ENCODE results near the gene PLCG2.

The PLCG2 gene

DNA sequence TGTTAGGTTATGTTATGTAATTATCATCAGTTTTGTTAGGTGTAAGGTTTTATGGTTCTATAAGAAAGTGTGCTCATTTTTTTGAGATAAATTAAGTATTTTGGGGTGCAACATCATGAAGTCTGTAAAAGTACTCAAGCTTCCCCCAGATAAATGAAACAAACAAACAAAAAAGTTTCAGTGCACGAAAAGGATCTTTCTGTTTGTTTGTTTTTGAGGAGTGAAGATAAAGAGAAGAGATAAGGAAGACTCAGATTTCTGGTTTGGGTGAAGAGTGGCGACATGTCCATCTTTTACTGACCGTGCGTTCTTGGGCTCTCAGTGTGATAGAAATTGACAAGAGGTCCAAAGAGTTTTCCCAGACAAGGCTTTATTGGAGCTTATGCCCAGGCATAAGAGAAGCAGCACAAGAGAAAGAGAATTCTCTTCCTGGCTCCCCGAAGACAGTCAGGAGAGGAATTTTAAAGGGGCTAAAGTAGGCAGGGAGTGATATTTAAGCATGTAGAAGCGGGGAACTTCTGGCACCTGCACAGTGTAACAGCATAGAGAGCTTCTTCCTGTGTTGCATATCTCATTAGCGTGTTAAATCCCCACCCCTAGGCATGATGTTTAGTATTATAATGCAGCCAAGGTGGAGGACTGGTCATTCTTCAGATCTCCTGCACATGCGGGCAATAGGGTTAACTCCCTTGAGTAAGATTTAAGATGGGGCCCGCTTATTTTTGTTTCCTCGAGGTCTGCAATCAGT, 71.3 kb downstream of the PLCG2 start:
- H3K36me3 Mint-ChIP-seq (ENCODE audit: low read depth), result no peaks in the 10 kb centered on the region
- no peak overlapping the region for H3K27ac Mint-ChIP-seq
- H3K9me3 Mint-ChIP-seq, result no peaks in the 10 kb centered on the region
- H3K27me3 Mint-ChIP-seq (ENCODE audit: low read depth), result peaks cover 11% of the 10 kb centered on the region
- H3K4me3 Mint-ChIP-seq, result no peak overlapping the region
- peaks cover 2% of the 10 kb centered on the region for H3K4me1 Mint-ChIP-seq (ENCODE audit: low read depth)

DNA sequence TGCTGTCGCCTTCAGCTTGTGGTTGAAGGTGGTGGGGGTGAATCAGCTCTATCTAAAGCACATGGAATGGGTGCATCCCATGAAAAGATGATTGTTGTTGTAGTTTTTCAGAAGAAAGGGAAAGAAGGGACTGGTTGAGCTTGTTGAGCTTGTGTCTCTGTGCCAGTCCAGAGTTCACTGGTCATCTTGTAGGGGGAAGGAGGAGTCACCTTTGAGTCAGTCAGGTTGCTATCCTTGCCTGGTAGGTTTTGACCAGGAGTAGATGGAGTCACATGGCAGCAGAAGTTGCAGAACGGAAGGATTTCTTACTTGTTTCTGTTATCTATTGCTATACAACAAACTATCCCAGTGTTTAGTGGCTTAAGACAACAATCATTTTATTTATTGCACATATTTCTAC, 73.3 kb downstream of the PLCG2 start:
- H3K9me3 Mint-ChIP-seq, result no peaks in the 10 kb centered on the region
- H3K27me3 Mint-ChIP-seq (ENCODE audit: low read depth), result peaks cover 11% of the 10 kb centered on the region
- no peak overlapping the region for H3K4me3 Mint-ChIP-seq
- no peaks in the 10 kb centered on the region for H3K36me3 Mint-ChIP-seq (ENCODE audit: low read depth)
- H3K27ac Mint-ChIP-seq, result no peak overlapping the region
- H3K4me1 Mint-ChIP-seq (ENCODE audit: low read depth), result peaks cover 2% of the 10 kb centered on the region

DNA sequence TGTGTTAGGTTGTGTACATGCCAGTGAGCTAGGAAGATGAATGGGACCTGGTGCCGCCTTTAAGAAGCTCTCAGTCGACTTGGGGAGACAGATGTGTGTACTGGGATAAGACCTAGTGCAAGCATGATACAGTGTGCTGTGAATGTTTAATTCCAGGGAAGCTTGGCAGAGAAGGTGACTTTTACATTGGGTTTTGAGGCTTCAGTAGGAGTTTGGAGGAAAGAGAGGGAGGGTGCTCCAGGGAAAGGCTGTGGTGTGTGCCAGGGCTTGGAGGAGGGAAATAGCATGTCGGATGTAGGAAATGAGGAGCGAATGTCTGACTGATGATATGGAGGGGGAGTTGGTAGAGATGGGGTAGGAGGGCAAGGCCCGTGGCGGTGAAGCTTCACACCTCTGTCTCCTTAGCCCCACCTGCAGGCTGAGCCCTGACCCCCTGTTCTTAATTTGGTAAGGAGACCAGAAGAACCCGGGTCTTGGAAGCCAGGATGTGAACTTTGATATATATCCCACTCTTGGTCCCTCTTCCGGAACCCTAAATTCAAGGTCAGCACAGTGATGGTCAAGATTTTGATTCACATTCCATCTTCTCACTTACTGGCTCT, 76.6 kb downstream of the PLCG2 start:
- Mint-ChIP-seq H3K27ac (no peak overlapping the region), H3K9me3 (no peaks in the 10 kb centered on the region), H3K4me3 (no peak overlapping the region), H3K27me3 (ENCODE audit: low read depth) (no peaks in the 10 kb centered on the region), H3K4me1 (ENCODE audit: low read depth) (peaks cover 2% of the 10 kb centered on the region), H3K36me3 (ENCODE audit: low read depth) (no peaks in the 10 kb centered on the region)

DNA sequence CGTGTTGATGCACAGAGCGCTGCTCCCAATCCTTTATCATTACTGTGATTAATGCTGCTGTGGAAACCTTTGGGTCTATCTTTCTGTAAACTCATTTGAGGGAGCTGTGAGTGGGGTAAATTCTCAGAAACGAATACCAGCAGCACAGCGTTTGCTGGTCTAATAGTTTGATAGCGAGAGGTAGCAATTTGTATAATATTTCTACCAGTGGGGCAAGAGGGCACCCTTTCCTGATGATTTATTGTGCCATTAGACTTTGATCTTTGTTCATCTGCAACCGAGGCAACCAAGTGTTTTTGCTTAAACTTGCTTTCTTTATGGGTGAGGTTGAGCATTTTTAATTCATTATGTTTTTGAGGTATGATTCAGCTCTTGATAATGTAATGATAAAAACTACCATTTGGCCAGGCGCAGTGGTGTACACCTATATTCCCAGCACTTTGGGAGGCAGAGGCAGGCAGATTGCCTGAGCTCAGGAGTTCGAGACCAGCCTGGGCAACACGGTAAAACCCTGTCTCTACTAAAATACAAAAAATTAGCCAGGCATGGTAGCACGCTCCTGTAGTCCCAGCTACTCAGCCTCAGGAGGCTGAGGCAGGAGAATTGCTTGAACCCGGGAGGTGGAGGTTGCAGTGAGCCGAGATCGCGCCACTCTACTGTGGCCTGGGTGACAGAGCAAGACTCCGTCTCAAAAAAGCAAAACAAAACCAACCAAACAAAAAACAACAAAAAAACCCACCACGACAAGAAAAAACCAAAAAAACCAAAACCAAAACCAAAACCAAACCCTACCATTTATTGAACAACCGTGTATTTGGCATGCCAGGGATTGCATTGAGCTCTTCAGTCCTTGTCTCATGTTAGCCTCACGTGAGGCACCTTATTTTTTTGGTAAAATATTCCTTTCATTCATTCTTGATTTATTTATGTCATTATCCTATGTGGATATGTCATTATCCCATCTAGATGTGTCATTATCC, 81.5 kb downstream of the PLCG2 start:
- Mint-ChIP-seq H3K36me3 (ENCODE audit: low read depth) (no peaks in the 10 kb centered on the region), H3K4me3 (no peak overlapping the region), H3K27ac (no peak overlapping the region), H3K4me1 (ENCODE audit: low read depth) (peaks cover 5% of the 10 kb centered on the region), H3K9me3 (no peaks in the 10 kb centered on the region), H3K27me3 (ENCODE audit: low read depth) (no peaks in the 10 kb centered on the region)

DNA sequence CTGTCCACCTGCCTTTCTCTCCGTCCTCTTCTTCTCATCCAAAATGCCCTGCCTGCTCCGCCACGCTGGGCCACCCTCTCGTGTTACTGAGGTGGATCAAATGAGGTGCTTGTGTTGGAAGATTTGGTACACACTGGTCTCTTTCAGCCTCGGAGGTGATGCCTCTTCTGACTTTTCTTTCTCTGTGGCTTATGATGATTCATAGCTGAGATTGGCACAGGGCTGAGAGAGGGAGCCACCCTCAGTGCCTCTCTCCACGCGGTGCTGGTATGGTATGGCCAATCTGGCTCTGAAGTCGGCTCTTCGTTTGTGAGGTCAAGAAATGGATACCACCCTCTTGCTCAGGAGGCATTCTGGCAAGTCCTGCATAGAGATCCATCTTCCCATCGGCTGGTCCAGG, 82.4 kb downstream of the PLCG2 start:
- H3K27ac Mint-ChIP-seq, result no peak overlapping the region

DNA sequence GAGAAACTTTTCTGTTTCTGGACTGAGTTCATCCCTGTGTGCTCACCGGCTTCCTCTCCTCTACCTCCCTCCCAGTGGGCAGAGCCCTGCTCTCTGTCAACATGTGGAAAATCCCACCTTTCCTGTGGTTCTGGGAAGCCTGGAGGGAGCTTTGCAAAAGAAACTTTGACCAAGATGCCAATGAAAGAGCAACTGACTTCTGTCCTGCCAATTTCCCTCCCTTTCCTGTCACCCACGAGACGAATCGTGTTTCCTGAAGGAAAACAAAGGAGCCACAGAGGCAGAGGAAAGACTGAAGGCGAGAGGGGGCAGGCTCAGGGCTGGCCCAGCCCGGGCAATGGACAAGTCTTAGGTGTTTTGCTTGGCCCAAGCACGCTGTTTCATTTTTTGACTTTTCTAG, 82.8 kb downstream of the PLCG2 start:
- no peak overlapping the region for H3K4me3 Mint-ChIP-seq
- no peaks in the 10 kb centered on the region for H3K27me3 Mint-ChIP-seq (ENCODE audit: low read depth)
- peaks cover 5% of the 10 kb centered on the region for H3K4me1 Mint-ChIP-seq (ENCODE audit: low read depth)
- no peaks in the 10 kb centered on the region for H3K9me3 Mint-ChIP-seq
- no peak overlapping the region for H3K27ac Mint-ChIP-seq
- no peaks in the 10 kb centered on the region for H3K36me3 Mint-ChIP-seq (ENCODE audit: low read depth)

More for the DNA sequence above, 82.4 kb downstream of the PLCG2 start:
- H3K27me3 Mint-ChIP-seq (ENCODE audit: low read depth), result no peaks in the 10 kb centered on the region
- no peaks in the 10 kb centered on the region for H3K9me3 Mint-ChIP-seq
- H3K36me3 Mint-ChIP-seq (ENCODE audit: low read depth), result no peaks in the 10 kb centered on the region
- H3K4me3 Mint-ChIP-seq, result no peak overlapping the region
- peaks cover 5% of the 10 kb centered on the region for H3K4me1 Mint-ChIP-seq (ENCODE audit: low read depth)

DNA sequence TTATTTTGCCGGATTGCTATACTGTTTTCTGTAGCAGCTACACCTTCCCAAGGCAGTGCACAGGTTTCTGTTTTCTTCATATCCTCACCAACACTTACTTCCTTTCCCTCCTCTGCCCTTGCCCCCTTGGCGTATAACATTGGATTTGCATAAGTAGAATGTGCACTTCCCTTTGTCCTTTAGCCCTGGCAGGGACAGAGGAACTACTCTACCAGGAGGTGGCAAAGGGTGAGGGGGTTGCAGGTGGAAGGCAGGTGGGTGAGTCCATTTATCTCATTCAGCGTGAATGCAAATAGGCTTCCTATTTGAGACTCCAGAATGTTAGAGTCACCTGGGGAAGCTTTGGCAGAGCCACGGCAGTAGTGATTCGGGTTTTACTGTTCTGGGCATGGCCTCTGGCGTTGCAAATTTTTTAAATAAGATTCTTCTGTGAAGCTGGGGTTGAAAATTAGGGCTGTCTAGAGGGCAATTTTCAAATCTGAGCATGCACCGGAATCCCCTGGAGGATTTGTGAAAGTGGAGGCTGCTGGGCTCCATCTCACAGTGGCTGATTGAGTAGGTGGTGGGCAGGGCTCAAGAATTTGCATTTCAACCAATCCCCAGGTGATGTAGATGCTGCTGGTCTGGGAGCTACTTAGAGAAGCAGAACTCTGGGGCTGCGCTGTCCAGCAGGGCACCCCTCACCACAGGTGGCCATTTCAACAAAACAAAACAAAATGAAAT, 84.7 kb downstream of the PLCG2 start:
- Mint-ChIP-seq H3K9me3 (no peaks in the 10 kb centered on the region), H3K4me1 (ENCODE audit: low read depth) (peaks cover 5% of the 10 kb centered on the region), H3K4me3 (no peak overlapping the region), H3K36me3 (ENCODE audit: low read depth) (no peaks in the 10 kb centered on the region), H3K27me3 (ENCODE audit: low read depth) (no peaks in the 10 kb centered on the region), H3K27ac (no peak overlapping the region)

DNA sequence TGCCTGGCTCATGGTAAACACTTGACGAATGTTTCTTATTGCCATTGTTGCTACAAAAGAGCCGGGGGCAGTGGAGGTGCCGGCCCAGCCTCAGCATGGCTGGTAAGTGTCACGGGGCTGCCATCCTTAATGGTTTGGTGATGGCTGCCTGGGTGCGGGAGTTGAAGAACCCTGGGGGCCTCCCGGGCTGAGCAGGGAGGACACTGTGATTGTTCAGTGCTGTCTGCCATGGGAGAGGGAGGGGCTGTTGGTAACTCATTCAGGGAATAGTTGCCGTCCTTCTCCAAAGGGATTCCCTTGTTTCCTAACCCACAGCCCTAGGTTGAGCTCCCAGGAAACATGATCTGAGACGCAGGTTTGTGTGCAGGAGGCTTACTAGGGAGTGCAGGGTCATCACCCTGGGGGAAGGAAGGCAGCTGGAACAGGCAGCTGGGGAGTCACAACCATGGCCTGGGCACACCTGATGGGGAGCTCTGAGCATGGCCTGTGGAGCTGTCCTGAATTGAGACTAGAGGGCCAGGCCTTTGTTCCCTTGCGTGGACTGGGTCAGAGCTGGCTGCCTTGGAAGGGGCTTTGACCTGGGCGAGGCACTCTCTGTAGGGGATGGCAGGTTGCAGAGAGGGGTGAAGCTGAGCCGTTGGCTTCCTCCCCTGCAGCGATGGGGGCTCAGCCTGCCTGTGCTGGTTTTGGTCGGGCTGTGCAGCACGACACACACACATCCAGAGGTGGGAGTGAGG, 85.7 kb downstream of the PLCG2 start:
- Mint-ChIP-seq H3K4me1 (ENCODE audit: low read depth) (peaks cover 5% of the 10 kb centered on the region), H3K27me3 (ENCODE audit: low read depth) (no peaks in the 10 kb centered on the region), H3K9me3 (no peaks in the 10 kb centered on the region), H3K36me3 (ENCODE audit: low read depth) (no peaks in the 10 kb centered on the region), H3K4me3 (no peak overlapping the region), H3K27ac (no peak overlapping the region)

DNA sequence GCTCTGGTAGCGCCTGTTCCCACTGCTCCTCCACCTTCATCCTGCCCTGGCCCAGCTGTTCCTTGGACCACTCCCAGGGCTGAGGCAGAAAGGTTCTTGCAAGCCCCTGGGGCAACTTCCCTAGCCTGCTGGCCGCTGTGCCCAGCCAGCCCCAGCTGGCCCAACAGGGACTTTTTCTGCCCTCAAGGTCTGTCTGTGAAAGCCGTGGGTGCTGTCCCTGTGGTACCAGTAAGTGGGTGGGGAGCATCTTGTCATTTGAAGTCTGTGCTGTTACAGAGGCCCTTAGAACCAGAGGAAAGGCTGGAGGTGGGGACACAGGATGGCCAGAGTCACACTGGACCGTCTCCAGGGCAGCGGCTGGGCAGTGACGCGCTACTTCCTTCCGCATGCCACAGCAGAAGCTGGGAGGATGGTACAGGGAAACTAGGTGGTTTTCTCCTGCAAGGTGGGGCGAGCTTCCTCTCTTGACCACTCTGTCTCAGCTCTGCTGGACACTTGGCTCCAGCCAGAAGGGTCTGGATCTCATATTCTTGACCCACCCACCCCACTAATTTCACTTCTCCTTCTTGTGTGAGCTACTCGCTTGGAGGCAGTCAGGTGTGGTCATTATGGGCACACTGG, 87.8 kb downstream of the PLCG2 start:
- H3K27me3 Mint-ChIP-seq (ENCODE audit: low read depth), result no peaks in the 10 kb centered on the region
- H3K9me3 Mint-ChIP-seq, result no peaks in the 10 kb centered on the region
- no peaks in the 10 kb centered on the region for H3K36me3 Mint-ChIP-seq (ENCODE audit: low read depth)
- H3K4me3 Mint-ChIP-seq, result no peak overlapping the region
- H3K27ac Mint-ChIP-seq, result no peak overlapping the region
- H3K4me1 Mint-ChIP-seq (ENCODE audit: low read depth), result no peaks in the 10 kb centered on the region

DNA sequence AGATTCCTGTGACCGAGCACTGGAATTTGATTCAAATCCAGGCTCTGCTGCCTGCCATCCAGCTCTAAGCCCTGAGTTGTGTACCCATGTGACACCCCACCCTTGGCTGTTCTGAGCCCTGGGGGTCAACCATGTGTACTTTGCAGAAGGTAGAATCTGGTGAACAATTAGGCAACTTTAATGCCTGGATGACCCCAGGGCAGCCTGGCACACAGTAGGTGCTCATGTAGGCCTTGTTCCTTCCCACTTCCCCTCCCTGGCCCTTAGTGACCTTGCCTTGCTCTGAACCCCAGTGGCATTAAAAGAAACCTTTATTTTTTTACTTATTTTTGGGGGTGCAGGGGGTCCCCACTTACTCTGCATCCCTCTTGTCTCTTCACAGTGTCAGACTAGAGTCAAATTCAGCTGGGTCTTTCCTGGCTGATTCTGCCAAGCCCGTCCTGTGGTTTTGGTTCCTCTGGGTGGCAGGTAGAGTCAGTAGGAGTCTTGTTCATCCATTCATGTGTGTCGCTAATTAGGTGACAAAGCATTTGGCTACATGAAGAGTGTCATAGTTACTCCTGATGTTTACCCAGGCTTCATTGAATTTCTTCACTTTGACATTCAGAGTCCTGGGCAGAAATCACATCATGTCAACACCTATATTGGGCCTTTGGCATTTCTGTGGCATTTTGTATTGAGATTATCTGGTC, 89.1 kb downstream of the PLCG2 start:
- Mint-ChIP-seq H3K27me3 (ENCODE audit: low read depth) (peaks cover 4% of the 10 kb centered on the region), H3K36me3 (ENCODE audit: low read depth) (no peaks in the 10 kb centered on the region), H3K9me3 (no peaks in the 10 kb centered on the region), H3K4me3 (no peak overlapping the region), H3K27ac (no peak overlapping the region), H3K4me1 (ENCODE audit: low read depth) (peaks cover 5% of the 10 kb centered on the region)

DNA sequence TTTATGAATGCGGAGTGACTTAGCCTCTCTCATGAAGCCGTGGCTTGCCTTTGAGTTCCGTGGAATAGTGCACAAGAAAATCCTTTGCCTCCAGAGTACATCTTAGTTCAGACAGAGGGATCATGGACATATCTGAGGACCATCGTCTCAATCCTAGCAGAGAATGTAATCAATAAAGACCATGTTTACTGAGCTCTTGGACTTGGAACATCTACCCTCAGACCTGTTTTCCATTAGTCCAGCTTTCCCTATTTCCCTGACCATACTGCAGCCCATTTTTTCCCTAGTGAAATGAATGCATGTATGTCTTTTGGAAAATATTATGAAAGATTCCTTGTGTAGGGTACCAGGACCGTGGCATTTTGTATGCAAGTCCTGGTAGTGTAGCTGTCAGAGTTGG, 90.2 kb downstream of the PLCG2 start:
- Mint-ChIP-seq H3K4me3 (no peak overlapping the region), H3K4me1 (ENCODE audit: low read depth) (peaks cover 6% of the 10 kb centered on the region), H3K9me3 (no peaks in the 10 kb centered on the region), H3K27ac (no peak overlapping the region), H3K36me3 (ENCODE audit: low read depth) (no peaks in the 10 kb centered on the region), H3K27me3 (ENCODE audit: low read depth) (peaks cover 4% of the 10 kb centered on the region)

DNA sequence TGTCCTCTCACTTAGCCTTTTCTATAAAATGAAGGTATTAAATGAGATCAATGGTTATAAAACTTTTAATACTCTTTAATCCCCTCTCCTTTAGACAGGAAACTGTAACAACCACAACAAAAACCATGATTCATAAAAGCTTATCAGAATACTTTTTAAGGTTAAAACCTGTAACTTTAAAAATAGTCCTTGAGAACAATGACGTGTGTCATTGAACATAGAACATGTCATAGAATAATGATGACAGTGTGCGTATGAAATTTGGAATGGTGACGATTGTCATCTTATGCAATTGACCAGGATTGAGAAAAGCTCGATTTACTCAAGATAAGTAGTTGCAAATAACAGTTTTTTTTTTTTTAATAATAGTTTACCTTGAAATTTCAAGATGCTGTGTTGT, 94.1 kb downstream of the PLCG2 start:
- Mint-ChIP-seq H3K27ac (no peak overlapping the region), H3K4me3 (no peak overlapping the region), H3K36me3 (ENCODE audit: low read depth) (no peaks in the 10 kb centered on the region), H3K27me3 (ENCODE audit: low read depth) (peaks cover 4% of the 10 kb centered on the region), H3K4me1 (ENCODE audit: low read depth) (peaks cover 6% of the 10 kb centered on the region), H3K9me3 (no peaks in the 10 kb centered on the region)
